Activated CD8-positive, alpha-beta memory T cell treated with anti-CD3 and anti-CD28 coated beads for 48 hours (primary cell): ENCODE results near the gene CTNS.

Source experiments
- DNase-seq, 3 experiments: peaks; one replicate each; pipeline ENCODE4 v3.0.0-alpha.2; 2020; ENCODE audit warnings: low read depth in 2 of 3, low spot score in 2 of 3

CTNS gene

DNA sequence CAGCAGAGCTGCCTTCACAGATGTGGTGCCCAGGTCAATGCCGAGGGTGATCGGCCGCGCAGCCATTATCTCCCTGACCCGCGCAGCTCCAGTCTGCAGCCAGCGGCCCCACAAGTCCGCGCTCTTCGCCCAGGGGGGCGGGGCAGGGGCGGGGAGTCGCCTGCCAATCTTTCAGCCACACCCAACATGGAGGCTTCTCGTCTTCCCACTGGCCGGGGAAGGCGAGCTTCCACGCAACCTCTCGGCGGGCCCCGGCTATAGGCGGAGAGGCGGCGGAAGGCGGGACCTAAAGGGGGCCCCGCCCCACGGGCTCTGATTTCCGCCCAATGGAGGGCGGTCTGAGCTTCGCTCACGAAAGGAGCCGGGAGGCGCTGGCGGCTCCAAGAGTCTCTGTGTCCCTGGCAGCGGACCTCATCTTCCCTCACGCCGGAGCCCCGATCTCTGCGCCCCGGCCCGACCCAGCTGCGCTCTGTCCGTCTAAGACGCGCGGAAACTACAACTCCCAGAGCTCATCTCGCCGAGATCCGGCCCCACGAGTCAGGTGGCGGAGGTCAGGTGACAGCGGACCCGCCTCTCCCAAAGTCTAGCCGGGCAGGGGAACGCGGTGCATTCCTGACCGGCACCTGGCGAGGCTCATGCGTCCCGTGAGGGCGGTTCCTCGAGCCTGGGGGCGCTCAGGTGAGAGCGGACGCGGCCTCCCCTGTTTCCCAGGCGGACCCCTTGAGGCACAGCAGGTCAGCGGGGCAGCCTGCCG lies at the start of gene CTNS, which contains the start of gene SHPK:
CTNS (plus strand) TSS at position 607 of the 754 bp plus-strand sequence. CDS start 3,447 bp downstream, outside the sequence.
SHPK (minus strand) TSS at position 97 of the 754 bp plus-strand sequence; CDS start at position 66, 31 bp downstream.
- DNase-seq = peak; percentile 75 to 91 (median 87)

DNA sequence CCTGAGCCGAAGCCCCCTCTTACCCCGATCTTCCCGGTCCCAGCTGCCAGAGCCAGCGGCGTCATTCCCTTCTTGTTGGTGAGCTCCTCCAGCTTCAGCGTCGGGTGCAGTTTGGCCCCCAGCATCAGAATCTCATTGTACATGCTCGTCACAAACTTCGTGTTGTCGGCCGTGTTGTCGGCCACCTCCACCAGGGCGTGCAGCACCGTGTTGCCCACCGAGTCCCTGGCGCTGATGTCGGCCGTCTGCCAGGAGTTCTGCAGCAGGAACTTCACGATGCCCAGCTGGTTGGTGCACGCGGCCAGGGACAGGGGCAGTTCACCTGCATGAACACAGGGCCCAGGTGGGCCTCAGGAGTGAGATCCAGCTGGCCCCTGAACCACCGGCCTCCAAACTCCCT lies 46.8 kb upstream of the CTNS start:
- DNase-seq = no peak

GRCh38 chr17:3590231-3590630 lies 46.3 kb upstream of the CTNS start:
- no peak for DNase-seq

- DNase-seq = no peak
Observed at GRCh38 chr17:3590768-3591167, 45.8 kb upstream of the CTNS start.

DNA sequence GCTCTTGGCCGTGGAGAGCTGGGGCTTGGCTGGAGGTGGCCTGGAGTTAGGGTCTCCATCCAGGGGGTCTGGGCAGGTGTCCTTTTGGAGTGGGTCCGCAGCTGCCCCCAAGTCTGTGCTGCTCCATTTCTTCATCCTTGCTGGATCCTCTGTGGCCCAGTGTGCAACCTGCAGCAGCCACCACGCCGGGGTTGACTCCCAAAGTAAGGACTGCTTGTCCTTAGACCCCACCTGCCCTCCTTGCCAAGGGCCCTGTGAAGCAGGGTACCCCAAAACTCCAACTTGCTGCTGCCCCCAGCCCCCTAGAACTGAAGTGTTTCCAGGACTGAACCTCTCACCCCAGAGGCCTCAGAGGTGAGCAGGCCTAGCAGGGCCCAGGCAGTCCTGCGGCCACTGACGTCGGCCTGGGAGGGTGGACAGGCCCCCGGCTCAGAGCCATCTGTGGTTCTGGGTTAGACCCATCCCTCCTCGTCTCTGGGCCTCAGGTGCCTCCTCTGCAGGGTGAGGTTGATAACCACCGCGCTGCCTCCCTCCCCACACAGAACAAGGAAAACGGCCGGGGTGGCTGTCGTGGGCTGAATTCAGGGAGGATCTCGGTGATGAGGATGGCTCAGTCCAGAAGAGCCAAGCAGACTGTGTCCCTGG lies 44.2 kb upstream of the CTNS start:
- no peak for DNase-seq

GRCh38 chr17:3593384-3593783 lies 43.2 kb upstream of the CTNS start:
- no peak for DNase-seq

DNA sequence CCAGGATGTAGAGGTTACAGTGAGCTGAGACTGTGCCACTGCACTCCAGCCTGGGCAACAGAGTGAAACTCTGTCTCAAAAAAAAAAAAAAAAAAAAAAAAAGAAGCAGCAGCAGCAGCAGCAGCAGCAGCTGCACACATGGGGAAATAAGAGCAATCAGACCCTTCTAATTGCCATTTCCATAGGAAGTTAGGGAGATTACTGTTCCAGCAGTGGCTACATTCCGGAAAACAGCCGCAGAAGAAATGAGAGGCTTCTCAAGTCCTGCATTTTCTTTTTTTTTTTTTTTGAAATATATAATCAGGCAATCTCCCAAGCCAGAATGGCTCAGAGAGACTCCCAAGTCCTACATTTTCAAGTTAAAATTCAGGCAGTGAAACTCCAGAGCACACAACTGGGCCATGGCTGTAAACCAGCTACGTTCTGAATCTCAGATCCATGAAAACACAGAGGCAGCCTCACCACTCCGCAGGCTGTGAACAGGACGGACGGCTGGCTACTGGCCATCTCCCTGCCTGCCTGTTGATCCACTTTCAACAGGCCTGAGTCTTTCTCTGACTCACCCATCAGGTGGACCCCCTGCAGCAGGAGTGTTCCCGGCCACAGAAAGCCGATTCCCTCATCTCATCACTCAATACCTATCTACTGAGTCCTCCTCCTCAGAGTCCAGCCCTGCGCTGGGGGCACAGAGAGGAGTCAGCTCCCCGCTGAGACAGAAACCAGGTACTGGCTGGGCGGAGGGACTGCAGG lies 42.3 kb upstream of the CTNS start:
- DNase-seq = no peak

DNA sequence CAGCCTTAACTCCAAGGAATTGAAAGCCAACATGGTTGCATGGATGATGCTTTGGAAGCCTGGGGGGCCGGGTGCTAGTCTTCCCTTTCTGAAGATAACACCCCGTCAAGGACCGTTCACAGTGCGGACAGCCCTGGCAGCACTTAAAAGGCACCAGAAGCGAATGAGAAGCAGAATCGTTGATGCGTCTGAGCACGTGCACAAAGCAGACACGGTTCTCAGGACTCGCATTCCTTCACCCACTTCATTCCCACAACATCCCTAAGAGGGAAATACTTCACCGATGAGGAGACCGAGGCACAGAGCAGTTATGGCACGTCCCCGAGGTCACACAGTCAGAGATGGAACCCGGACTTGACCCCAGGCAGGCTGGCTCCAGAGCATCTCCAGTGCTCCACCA lies 41.6 kb upstream of the CTNS start:
- no peak for DNase-seq

- no peak for DNase-seq
Observed at GRCh38 chr17:3596804-3597464, 39.6 kb upstream of the CTNS start.

- no peak for DNase-seq
Observed at GRCh38 chr17:3598078-3598477, 38.5 kb upstream of the CTNS start.

DNA sequence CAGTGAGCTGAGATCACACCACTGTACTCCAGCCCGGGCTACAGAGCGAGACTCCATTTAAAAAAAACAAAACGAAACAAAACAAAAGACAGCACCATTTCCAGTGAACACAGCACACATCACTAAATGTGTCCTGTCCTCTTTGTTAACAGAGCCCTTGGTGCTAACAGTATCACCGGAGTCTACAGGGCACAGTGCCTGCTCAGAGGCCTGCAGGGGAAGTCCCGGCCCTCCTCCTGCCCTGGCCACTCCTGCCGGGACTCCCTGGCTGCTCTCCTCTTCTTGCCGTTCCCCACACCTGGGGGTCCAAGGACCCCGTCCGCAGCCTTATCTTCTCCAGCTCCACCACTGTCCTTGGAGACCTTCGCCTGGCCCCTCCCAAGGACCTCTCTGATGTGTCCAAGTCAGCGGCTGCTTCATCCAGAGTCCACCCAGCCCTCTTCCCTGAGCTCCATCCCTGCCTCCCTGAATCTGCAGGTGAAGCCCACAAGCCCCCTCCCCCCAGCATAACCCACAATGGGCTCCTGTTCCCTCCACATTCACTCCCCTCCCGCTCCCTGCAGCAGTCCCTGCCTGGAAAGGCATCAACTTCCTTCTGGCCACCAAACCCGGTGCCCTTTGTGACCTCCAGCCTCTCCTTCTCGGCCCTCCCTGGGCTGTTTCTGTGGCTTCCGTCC lies 35.9 kb upstream of the CTNS start:
- no peak for DNase-seq

DNA sequence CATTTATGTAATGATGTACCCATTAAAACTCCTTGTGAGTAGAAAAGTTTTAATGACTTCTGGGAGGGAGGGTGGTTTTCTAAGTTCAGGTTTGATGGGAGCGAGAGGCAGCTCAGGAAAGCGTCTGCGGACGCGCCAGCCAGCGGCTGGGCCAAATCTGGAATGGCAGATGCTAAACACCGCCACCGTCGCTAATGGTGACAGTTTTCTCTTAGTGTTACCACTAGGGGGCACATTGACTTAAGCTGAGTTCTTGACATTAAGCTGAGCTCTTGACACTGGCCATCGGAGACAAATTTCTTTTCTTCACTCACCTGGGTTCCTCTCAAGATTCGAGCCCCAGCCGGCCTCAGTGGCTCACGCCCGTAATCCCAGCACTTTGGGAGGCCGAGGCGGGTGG lies 34.1 kb upstream of the CTNS start:
- DNase-seq = no peak

- DNase-seq = no peak
Observed at GRCh38 chr17:3603119-3603869, 33.3 kb upstream of the CTNS start.

DNA sequence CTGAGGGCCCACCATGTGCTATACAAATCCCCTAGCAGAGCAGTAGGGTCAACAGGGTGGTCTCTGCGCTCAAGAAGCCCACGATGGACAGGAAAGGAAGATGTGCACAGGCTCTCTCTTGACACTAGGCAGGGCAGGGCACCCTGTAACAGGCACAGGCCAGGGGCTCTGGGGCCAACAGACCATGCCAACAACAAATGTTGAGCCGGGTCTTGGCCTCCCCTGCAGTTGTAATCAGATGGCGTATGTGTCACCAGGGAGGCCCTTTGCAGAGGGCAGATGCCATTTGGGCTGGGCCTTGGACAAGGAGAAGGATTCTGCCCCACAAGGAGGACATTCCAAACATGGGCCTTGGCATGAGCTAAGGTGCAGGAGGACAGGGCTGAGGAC lies 32.7 kb upstream of the CTNS start:
- no peak for DNase-seq

GRCh38 chr17:3609689-3610088 lies 26.9 kb upstream of the CTNS start:
- no peak for DNase-seq

- DNase-seq = no peak
Observed at GRCh38 chr17:3610523-3610922, 26.0 kb upstream of the CTNS start.

- no peak for DNase-seq
Observed at GRCh38 chr17:3613124-3613523, 23.4 kb upstream of the CTNS start.

DNA sequence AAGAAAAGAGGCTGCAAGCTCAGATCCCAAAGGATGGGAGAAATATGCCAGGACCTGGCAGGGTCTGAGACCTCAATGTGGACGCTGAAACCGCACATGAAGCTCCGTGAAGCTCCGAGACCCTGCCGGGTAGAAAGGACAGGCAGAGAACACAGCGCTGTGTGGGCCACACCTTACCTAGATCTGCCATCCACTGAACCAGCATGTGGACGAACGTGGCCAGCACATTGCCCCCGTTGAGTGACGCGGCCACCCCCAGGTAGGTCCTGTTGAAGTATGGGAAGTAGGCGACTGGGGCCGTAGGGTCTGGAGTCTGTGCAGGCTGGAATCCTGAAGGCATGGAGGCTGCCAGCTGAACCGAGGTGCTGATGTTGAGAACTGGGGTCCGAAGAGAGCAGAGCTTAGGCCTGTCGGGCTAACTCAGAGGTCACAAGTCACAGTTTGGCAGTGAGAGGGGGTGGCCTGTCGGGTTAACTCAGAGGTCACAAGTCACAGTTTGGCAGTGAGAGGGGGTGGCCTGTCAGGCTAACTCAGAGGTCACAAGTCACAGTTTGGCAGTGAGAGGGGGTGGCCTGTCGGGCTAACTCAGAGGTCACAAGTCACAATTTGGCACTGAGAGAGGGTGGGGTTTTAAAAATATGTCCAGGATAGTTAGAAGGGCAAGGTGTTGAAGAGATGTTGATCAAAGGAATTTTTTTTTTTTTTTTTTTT lies 21.2 kb upstream of the CTNS start:
- DNase-seq = no peak

- DNase-seq = no peak
Observed at GRCh38 chr17:3621146-3621720, 15.3 kb upstream of the CTNS start.
